ENCODE measurements around the gene CDC42SE1.

DNA sequence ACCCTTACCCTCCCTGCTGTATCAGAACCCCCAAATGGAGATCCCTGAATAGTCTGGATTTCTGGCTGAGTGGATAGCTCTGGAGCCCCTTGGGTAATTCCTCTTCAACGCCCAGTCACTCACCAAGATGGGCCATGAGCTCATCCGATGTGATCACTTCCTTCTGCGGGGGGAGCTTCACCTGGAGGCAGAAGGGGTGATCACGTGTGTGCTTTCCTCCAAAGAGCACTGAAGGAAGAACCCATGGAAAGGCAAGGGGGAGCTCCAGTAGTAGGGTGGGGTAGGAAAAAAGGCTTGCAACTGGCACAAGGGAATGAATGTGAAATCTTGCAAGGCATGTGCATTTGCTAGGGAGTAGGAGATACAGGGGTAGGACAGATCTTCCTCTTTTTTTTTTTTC lies 57.8 kb downstream of the CDC42SE1 start:
- TF ChIP-seq TAF1 (IDR thresholded peaks at IDR 0.05; ENCODE audit: borderline replicate concordance, insufficient read depth, low read length) (no peak), POLR2AphosphoS5 (IDR thresholded peaks at IDR 0.05; ENCODE audit: low read depth, low read length) (no peak)
- TF ChIP-seq, protein P1, sequence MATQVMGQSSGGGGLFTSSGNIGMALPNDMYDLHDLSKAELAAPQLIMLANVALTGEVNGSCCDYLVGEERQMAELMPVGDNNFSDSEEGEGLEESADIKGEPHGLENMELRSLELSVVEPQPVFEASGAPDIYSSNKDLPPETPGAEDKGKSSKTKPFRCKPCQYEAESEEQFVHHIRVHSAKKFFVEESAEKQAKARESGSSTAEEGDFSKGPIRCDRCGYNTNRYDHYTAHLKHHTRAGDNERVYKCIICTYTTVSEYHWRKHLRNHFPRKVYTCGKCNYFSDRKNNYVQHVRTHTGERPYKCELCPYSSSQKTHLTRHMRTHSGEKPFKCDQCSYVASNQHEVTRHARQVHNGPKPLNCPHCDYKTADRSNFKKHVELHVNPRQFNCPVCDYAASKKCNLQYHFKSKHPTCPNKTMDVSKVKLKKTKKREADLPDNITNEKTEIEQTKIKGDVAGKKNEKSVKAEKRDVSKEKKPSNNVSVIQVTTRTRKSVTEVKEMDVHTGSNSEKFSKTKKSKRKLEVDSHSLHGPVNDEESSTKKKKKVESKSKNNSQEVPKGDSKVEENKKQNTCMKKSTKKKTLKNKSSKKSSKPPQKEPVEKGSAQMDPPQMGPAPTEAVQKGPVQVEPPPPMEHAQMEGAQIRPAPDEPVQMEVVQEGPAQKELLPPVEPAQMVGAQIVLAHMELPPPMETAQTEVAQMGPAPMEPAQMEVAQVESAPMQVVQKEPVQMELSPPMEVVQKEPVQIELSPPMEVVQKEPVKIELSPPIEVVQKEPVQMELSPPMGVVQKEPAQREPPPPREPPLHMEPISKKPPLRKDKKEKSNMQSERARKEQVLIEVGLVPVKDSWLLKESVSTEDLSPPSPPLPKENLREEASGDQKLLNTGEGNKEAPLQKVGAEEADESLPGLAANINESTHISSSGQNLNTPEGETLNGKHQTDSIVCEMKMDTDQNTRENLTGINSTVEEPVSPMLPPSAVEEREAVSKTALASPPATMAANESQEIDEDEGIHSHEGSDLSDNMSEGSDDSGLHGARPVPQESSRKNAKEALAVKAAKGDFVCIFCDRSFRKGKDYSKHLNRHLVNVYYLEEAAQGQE (IDR thresholded peaks at IDR 0.05; ENCODE audit: insufficient read depth in 1 of 2, low read depth in 2 of 2, low read length in 2 of 2), result no peak

All from PFSK-1 (cell line).